GM23338 (cell line): ENCODE data around the gene FGFRL1. TPM values are rescaled to one million over a fixed set of nuclear protein-coding genes. Genes with fewer than 3 reads are reported as not detected.

Source experiments
- ATAC-seq: fragments of 200-7000 bp; cut with Tn5 transposase; 3 replicates; pipeline ENCODE4 v1.9.1; 2020
- DNase-seq: peaks from one replicate; pipeline ENCODE4 v3.0.0-alpha.2; 2015; ENCODE audit warnings: low spot score
- H2AFZ ChIP-seq: fragments of 200-600 bp; sonication (generic); 2 replicates; pipeline ENCODE4 v1.8.0; 2016; ENCODE audit warnings: antibody characterized with exemption, mild to moderate bottlenecking, moderate library complexity
- H3F3A ChIP-seq: fragments of 200-600 bp; sonication (generic); replicated peaks from 2 replicates; pipeline ENCODE4 v1.8.0; 2017; ENCODE audit warnings: antibody characterized with exemption, mixed run types, low read depth
- H3K27ac ChIP-seq: fragments of 200-600 bp; sonication (generic); 2 replicates; pipeline ENCODE4 v1.6.1; 2016; ENCODE audit warnings: low read depth
- H3K27me3 ChIP-seq: fragments of 200-600 bp; sonication (generic); 2 replicates; pipeline ENCODE4 v1.8.0; 2016; ENCODE audit warnings: mild to moderate bottlenecking, mixed run types, moderate library complexity; ENCODE audit not compliant: insufficient read depth
- H3K36me3 ChIP-seq: fragments of 200-600 bp; sonication (generic); 2 replicates; pipeline ENCODE4 v1.8.0; 2016; ENCODE audit warnings: mild to moderate bottlenecking; ENCODE audit not compliant: insufficient read depth
- H3K4me1 ChIP-seq: fragments of 200-600 bp; sonication (generic); 2 replicates; pipeline ENCODE4 v1.8.0; 2016; ENCODE audit warnings: mild to moderate bottlenecking, moderate library complexity; ENCODE audit not compliant: insufficient read depth
- H3K4me2 ChIP-seq: fragments of 200-600 bp; sonication (generic); 2 replicates; pipeline ENCODE4 v1.7.1; 2017; ENCODE audit warnings: mixed run types
- H3K4me3 ChIP-seq: fragments of 200-600 bp; sonication (generic); 2 replicates; pipeline ENCODE4 v1.6.1; 2016; ENCODE audit warnings: mixed run types
- H3K79me2 ChIP-seq: fragments of 200-600 bp; sonication (generic); replicated peaks from 2 replicates; pipeline ENCODE4 v1.8.0; 2017; ENCODE audit warnings: mild to moderate bottlenecking; ENCODE audit not compliant: insufficient read depth
- H3K9me2 ChIP-seq: fragments of 200-600 bp; sonication (generic); 2 replicates; pipeline ENCODE4 v1.8.0; 2017; ENCODE audit not compliant: insufficient read depth
- H4K20me1 ChIP-seq: fragments of 200-600 bp; sonication (generic); replicated peaks from 2 replicates; pipeline ENCODE4 v1.8.0; 2017; ENCODE audit warnings: mild to moderate bottlenecking; ENCODE audit not compliant: insufficient read depth
- H3K27ac Mint-ChIP-seq: 2 replicates; pipeline ENCODE4 v1.8.0; 2020; ENCODE audit warnings: inconsistent platforms, mild to moderate bottlenecking, moderate library complexity, mixed read lengths
- H3K27me3 Mint-ChIP-seq: 3 replicates; pipeline ENCODE4 v1.8.0; 2022; ENCODE audit warnings: low read depth, mild to moderate bottlenecking, moderate library complexity, mixed read lengths, inconsistent platforms; ENCODE audit not compliant: insufficient read depth, poor library complexity
- H3K36me3 Mint-ChIP-seq: 3 replicates; pipeline ENCODE4 v1.8.0; 2021; ENCODE audit warnings: low read depth, mild to moderate bottlenecking, inconsistent platforms, moderate library complexity, mixed read lengths
- H3K4me1 Mint-ChIP-seq: 3 replicates; pipeline ENCODE4 v1.8.0; 2020; ENCODE audit warnings: mild to moderate bottlenecking, inconsistent platforms, mixed read lengths
- H3K4me3 Mint-ChIP-seq: 3 replicates; pipeline ENCODE4 v1.8.0; 2021; ENCODE audit warnings: moderate library complexity, mild to moderate bottlenecking, inconsistent platforms, mixed read lengths
- H3K9me3 Mint-ChIP-seq: 3 replicates; pipeline ENCODE4 v1.8.0; 2020; ENCODE audit warnings: moderate library complexity, mild to moderate bottlenecking, inconsistent platforms, mixed read lengths
- CREB1 ChIP-seq: fragments of 250-450 bp; sonication (Bioruptor Pico); IDR thresholded peaks from 2 replicates; pipeline ENCODE4 v1.5.0; 2020; ENCODE audit warnings: low read depth, mild to moderate bottlenecking, moderate library complexity
- CTCF ChIP-seq, 2 experiments: fragments of 200-600 bp in 1 of 2; sonication (generic) in 1 of 2; conservative IDR thresholded peaks; 2 replicates each; pipeline versions ENCODE4 v1.5.1 to v1.6.1; 2016 to 2017; ENCODE audit warnings: antibody characterized with exemption in 2 of 2, low read depth in 2 of 2, mild to moderate bottlenecking in 2 of 2, moderate library complexity in 1 of 2
- ETS1 ChIP-seq: IDR thresholded peaks from 2 replicates; pipeline ENCODE4 v1.6.1; 2016; ENCODE audit warnings: antibody characterized with exemption
- EZH2 ChIP-seq: fragments of 200-600 bp; sonication (generic); IDR thresholded peaks from one replicate; pipeline ENCODE4 v1.8.0; 2017; ENCODE audit warnings: antibody characterized with exemption, mild to moderate bottlenecking, low read depth; ENCODE audit not compliant: unreplicated experiment
- EZH2phosphoT487 ChIP-seq: fragments of 200-600 bp; sonication (generic); IDR thresholded peaks from one replicate; pipeline ENCODE4 v1.8.1; 2018; ENCODE audit warnings: antibody characterized with exemption; ENCODE audit not compliant: unreplicated experiment
- JUNB ChIP-seq: IDR thresholded peaks from one replicate; pipeline ENCODE4 v1.6.1; 2016; ENCODE audit warnings: antibody characterized with exemption; ENCODE audit not compliant: unreplicated experiment
- NANOG ChIP-seq: IDR thresholded peaks from 2 replicates; pipeline ENCODE4 v1.6.1; 2016; ENCODE audit warnings: antibody characterized with exemption, borderline replicate concordance
- POLR2AphosphoS5 ChIP-seq: IDR thresholded peaks from 2 replicates; pipeline ENCODE4 v1.6.1; 2016; ENCODE audit warnings: antibody characterized with exemption, low read depth
- REST ChIP-seq: IDR thresholded peaks from one replicate; pipeline ENCODE4 v1.6.1; 2018; ENCODE audit warnings: antibody characterized with exemption; ENCODE audit not compliant: unreplicated experiment
- STAT1 ChIP-seq: IDR thresholded peaks from one replicate; pipeline ENCODE4 v1.6.1; 2016; ENCODE audit warnings: antibody characterized with exemption; ENCODE audit not compliant: unreplicated experiment
- ZNF114 ChIP-seq: fragments of 250-450 bp; sonication (Bioruptor Pico); IDR thresholded peaks from 2 replicates; pipeline ENCODE4 v1.5.0; 2020; ENCODE audit warnings: mild to moderate bottlenecking, moderate library complexity
- ZNF331 ChIP-seq: fragments of 250-450 bp; sonication (Bioruptor Pico); IDR thresholded peaks from 2 replicates; pipeline ENCODE4 v1.5.0; 2020; ENCODE audit warnings: low read depth, mild to moderate bottlenecking, moderate library complexity
- ZNF462 ChIP-seq: fragments of 250-450 bp; sonication (Bioruptor Pico); IDR thresholded peaks from 2 replicates; pipeline ENCODE4 v1.5.0; 2020; ENCODE audit warnings: mild to moderate bottlenecking, moderate library complexity
- polyA plus RNA-seq: library from polyadenylated mRNA; unstranded; fragments of >200 nt; fragmentation: Nextera tagmentation; extraction: Ambion mirVana; gene quantifications from 2 replicates; pipeline ENCODE4 v1.2.1, GENCODE V29; 2016
- total RNA-seq: library from RNA; depleted of rRNA; stranded (reverse); fragments of >200 nt; shearing (Covaris generic); gene quantifications from 2 replicates; pipeline ENCODE4 v1.2.3, GENCODE V29; 2014

Gene FGFRL1
- total and polyA plus RNA-seq, 2 experiments from 2014 or later, result 7.0 to 35.8 TPM

GRCh38 chr4:996030-996996, 15.1 kb upstream of the FGFRL1 start:
- Histone ChIP-seq H3K4me2 (peak overlapping the region; percentile 80; the same call in 1 of the 2 replicates), H3K79me2 (no peaks in the 10 kb centered on the region), H4K20me1 (no peaks in the 10 kb centered on the region; the same call in 1 of the 2 replicates), H2AFZ (no peak overlapping the region), H3K4me1 (no peaks in the 10 kb centered on the region; the same call in 1 of the 2 replicates), H3F3A (no peaks in the 10 kb centered on the region), H3K36me3 (no peaks in the 10 kb centered on the region), H3K9me2 (no peaks in the 10 kb centered on the region), H3K4me3 (peak overlapping the region; percentile 57; the same call in 1 of the 2 replicates), H3K27ac (no peak overlapping the region), H3K27me3 (peaks cover 55% of the 10 kb centered on the region)
- Mint-ChIP-seq H3K9me3 (no peaks in the 10 kb centered on the region), H3K27ac (no peak overlapping the region), H3K4me3 (peak overlapping the region; percentile 63; the same call in 2 of the 3 replicates), H3K4me1 (peaks cover 4% of the 10 kb centered on the region; the same call in 2 of the 3 replicates), H3K27me3 (peaks cover 49% of the 10 kb centered on the region), H3K36me3 (no peaks in the 10 kb centered on the region)
- TF ChIP-seq ETS1 (no peak), CTCF (conservative IDR thresholded peaks at IDR 0.05; ENCODE audit: low read depth in 2 of 2) (no peak), CREB1 (CRISPR knock-in tag) (no peak), ZNF114 (CRISPR knock-in tag) (no peak), JUNB (no peak), STAT1 (no peak), NANOG (no peak), ZNF462 (CRISPR knock-in tag) (no peak), EZH2 (no peak), EZH2phosphoT487 (no peak), POLR2AphosphoS5 (no peak), REST (no peak), ZNF331 (CRISPR knock-in tag) (no peak)
- DNase-seq, result no peak
- ATAC-seq, result no peak
